HCT116 (cell line): ENCODE measurements around the gene GARIN1A. TPM values are rescaled to one million over a fixed set of nuclear protein-coding genes. Genes with fewer than 3 reads are reported as not detected.
"Not testable (repeated sequence)": the region's sequence is repeated elsewhere in the genome, so short reads cannot be mapped to it uniquely, and the experiment has no call there.

Experiments used
- ATAC-seq: fragments of 200-7000 bp; cut with Tn5 transposase; 2 replicates; pipeline ENCODE4 v1.9.1; 2020; ENCODE audit warnings: mild to moderate bottlenecking, moderate library complexity
- BruUV-seq: library from RNA; stranded (reverse); fragments of 400-500 nt; replicated peaks from 2 replicates; lab custom pipeline; 2021; lab: Mats Ljungman, UMichigan
- CTCF ChIA-PET: fragments of 300-600 bp; sonication (Branson Sonifier 250); formaldehyde crosslinking; loops from one replicate; lab custom pipeline; 2021; ENCODE audit warnings: antibody characterized with exemption; lab: Charles Lee
- POLR2A ChIA-PET: fragments of 300-600, 350-600 bp; sonication (Branson Sonifier 250); formaldehyde crosslinking; loops from one replicate; lab custom pipeline; 2021; ENCODE audit warnings: antibody characterized with exemption; lab: Charles Lee
- RAD21 ChIA-PET, 2 experiments: fragments of 300-600 bp; sonication (Branson Sonifier 250); formaldehyde crosslinking; loops; one replicate each; lab custom pipeline; 2023; ENCODE audit warnings: low total read pairs in 2 of 2; ENCODE audit not compliant: uncharacterized antibody in 2 of 2, unreplicated experiment in 2 of 2, low non-redundant PET in 1 of 2; lab: Charles Lee
- DNase-seq: peaks from one replicate; pipeline ENCODE4 v3.0.0-alpha.2; 2010; ENCODE audit warnings: low read depth, low spot score
- H2AFZ ChIP-seq: fragments of 200-600 bp; shearing (Covaris generic), sonication (generic); 2 replicates; pipeline ENCODE4 v1.6.1; 2017; ENCODE audit warnings: low read depth, mixed run types, mixed read lengths, antibody characterized with exemption, low read length; ENCODE audit not compliant: poor library complexity, severe bottlenecking
- H3K27ac ChIP-seq: 2 replicates; pipeline ENCODE4 v1.5.1; 2012; ENCODE audit warnings: low read depth, low read length
- H3K27me3 ChIP-seq: fragments of 200-600 bp; sonication (generic); 2 replicates; pipeline ENCODE4 v1.6.1; 2016; ENCODE audit warnings: mixed run types, low read length, mixed read lengths; ENCODE audit not compliant: insufficient read depth
- H3K36me3 ChIP-seq, 2 experiments: fragments of 200-500 bp in 1 of 2; fragments of 200-600 bp in 1 of 2; sonication (Bioruptor generic) in 1 of 2; sonication (generic) in 1 of 2; 2 replicates each; pipeline versions ENCODE4 v1.5.1 to v1.6.1; 2014 to 2016; ENCODE audit warnings: low read length in 2 of 2, inconsistent platforms in 1 of 2, mixed read lengths in 1 of 2, mixed run types in 1 of 2; ENCODE audit not compliant: insufficient read depth in 2 of 2, control insufficient read depth in 1 of 2
- H3K4me1 ChIP-seq, 2 experiments: fragments of 200-600 bp in 1 of 2; sonication (generic) in 1 of 2; 2 replicates each; pipeline versions ENCODE4 v1.5.1 to v1.6.1; 2012 to 2017; ENCODE audit warnings: low read length in 2 of 2, inconsistent platforms in 1 of 2, mild to moderate bottlenecking in 1 of 2, mixed read lengths in 1 of 2, mixed run types in 1 of 2, moderate library complexity in 1 of 2; ENCODE audit not compliant: insufficient read depth in 2 of 2, control insufficient read depth in 1 of 2
- H3K4me2 ChIP-seq: fragments of 200-600 bp; sonication (generic); 2 replicates; pipeline ENCODE4 v1.6.1; 2017; ENCODE audit warnings: mixed run types, low read length, mixed read lengths
- H3K4me3 ChIP-seq, 2 experiments: fragments of 200-600 bp in 1 of 2; sonication (generic) in 1 of 2; replicated peaks in 1 of 2; 2 replicates each; pipeline ENCODE4 v1.5.1; 2011 to 2016; ENCODE audit warnings: low read length in 2 of 2, control low read depth in 1 of 2, low read depth in 1 of 2, mild to moderate bottlenecking in 1 of 2, mixed read lengths in 1 of 2, mixed run types in 1 of 2
- H3K79me2 ChIP-seq: fragments of 200-600 bp; sonication (generic); 2 replicates; pipeline ENCODE4 v1.6.1; 2017; ENCODE audit warnings: mild to moderate bottlenecking, mixed run types, low read length, moderate library complexity, mixed read lengths; ENCODE audit not compliant: insufficient read depth
- H3K9ac ChIP-seq: fragments of 200-600 bp; sonication (generic); 2 replicates; pipeline ENCODE4 v1.6.1; 2016; ENCODE audit warnings: low read length, mixed read lengths
- H3K9me2 ChIP-seq: fragments of 200-600 bp; sonication (generic), shearing (Covaris generic); 2 replicates; pipeline ENCODE4 v1.6.1; 2017; ENCODE audit warnings: mixed run types, mild to moderate bottlenecking, moderate library complexity; ENCODE audit not compliant: insufficient read depth
- H3K9me3 ChIP-seq, 2 experiments: fragments of 200-500 bp in 1 of 2; fragments of 200-600 bp in 1 of 2; sonication (Bioruptor generic) in 1 of 2; sonication (generic) in 1 of 2; 2 replicates each; pipeline ENCODE4 v1.6.1; 2014 to 2017; ENCODE audit warnings: low read length in 2 of 2, mixed read lengths in 2 of 2, inconsistent platforms in 1 of 2, low read depth in 1 of 2, mild to moderate bottlenecking in 1 of 2, mixed run types in 1 of 2, moderate library complexity in 1 of 2; ENCODE audit not compliant: control insufficient read depth in 1 of 2, insufficient read depth in 1 of 2
- H4K20me1 ChIP-seq: fragments of 200-600 bp; sonication (generic), shearing (Covaris generic); 2 replicates; pipeline ENCODE4 v1.6.1; 2017; ENCODE audit warnings: mixed run types, mild to moderate bottlenecking, moderate library complexity; ENCODE audit not compliant: insufficient read depth
- intact Hi-C: fragments of 100-400 bp; cut with micrococcal nuclease; formaldehyde crosslinking; loops from 2 replicates; pipeline ENCODE4 v1.10.0; 2022
- total RNA-seq: library from RNA; stranded (reverse); gene quantifications from one replicate; pipeline ENCODE4 v1.2.1, GENCODE V29; 2021; ENCODE audit not compliant: unreplicated experiment

GARIN1A gene
- total RNA-seq, 1 experiment from 2014 or later = 0.49 TPM

DNA sequence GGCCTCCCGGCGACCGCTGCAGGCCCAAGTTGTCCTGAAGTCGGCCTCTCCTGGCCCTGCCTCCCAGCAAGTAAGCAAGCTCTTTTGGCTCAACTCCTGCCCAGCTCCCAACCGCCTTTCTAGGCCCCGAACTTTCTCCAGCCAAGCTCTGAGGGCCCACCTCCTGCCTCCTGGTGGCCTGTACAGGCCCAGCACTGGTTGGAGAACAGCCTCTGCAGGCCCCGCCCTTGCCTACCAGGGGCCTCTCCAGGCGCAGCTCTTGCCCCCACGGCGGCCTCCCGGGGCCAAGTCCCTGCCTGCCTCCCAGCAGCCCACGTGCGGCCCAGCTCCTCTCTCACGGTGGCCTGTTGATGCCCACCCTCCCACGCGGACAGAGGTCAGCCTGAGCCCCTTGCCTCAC, 18.9 kb upstream of the GARIN1A start:
- POLR2A ChIA-PET, H3K9me2 ChIP-seq, H4K20me1 ChIP-seq, H3K4me2 ChIP-seq, BruUV-seq, RAD21 ChIA-PET, H3K9me3 ChIP-seq, H3K4me1 ChIP-seq, ATAC-seq, H3K36me3 ChIP-seq, intact Hi-C loops, H3K4me3 ChIP-seq, H3K79me2 ChIP-seq, DNase-seq, H3K27me3 ChIP-seq, CTCF ChIA-PET, H2AFZ ChIP-seq, H3K27ac ChIP-seq, H3K9ac ChIP-seq: not testable (repeated sequence)

DNA sequence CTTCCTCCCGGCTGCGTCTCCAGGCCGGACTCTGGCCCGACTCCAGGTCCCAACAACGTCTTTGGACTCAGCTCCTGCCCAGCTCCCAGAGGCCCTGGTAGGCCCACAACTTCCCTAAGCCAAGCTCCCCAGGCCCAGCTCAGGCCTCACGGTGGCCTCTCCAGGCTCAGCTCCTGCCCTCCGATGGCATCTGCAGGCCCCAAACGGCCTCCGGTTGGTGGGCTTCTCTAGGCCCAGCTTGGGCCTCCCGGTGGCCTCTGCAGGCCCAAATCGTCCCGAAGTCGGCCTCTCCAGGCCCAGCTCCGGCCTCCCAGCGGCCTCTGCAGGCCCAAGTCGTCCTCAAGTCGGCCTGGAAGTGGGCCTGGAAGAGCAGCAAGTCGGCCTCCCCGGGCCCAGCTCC, 18.0 kb upstream of the GARIN1A start:
- H3K9me2 ChIP-seq, H3K4me2 ChIP-seq, ATAC-seq, H3K9ac ChIP-seq, RAD21 ChIA-PET, BruUV-seq, H3K27ac ChIP-seq, intact Hi-C loops, H3K4me1 ChIP-seq, H3K27me3 ChIP-seq, CTCF ChIA-PET, H3K9me3 ChIP-seq, H3K79me2 ChIP-seq, POLR2A ChIA-PET, H3K36me3 ChIP-seq, H4K20me1 ChIP-seq, H3K4me3 ChIP-seq, DNase-seq, H2AFZ ChIP-seq: not testable (repeated sequence)

DNA sequence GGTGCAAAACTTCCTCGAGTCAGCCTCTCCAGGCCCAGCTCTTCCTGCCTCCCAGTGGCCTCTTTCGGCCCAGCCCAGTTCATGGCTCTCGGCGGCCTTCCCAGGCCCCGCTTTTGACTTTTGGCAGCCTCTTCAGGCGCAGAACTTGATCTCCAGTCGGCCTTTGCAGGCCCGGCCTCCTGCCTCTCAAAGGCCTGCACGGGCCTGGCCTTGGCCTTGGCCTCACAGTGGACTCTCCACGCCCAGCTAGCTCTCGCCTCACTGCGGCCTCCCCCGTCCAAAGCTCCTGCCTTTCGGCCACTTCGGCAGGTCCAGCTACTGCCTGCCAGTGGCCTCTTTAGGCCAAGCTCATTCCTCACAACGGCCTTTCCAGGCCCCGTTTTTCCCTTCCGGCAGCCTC, 17.6 kb upstream of the GARIN1A start:
- H3K4me3 ChIP-seq, POLR2A ChIA-PET, intact Hi-C loops, CTCF ChIA-PET, H3K79me2 ChIP-seq, DNase-seq, H3K4me1 ChIP-seq, H3K9me3 ChIP-seq, H3K4me2 ChIP-seq, ATAC-seq, H3K27ac ChIP-seq, H2AFZ ChIP-seq, H3K27me3 ChIP-seq, H4K20me1 ChIP-seq, H3K36me3 ChIP-seq, H3K9ac ChIP-seq, RAD21 ChIA-PET, H3K9me2 ChIP-seq, BruUV-seq: not testable (repeated sequence)

DNA sequence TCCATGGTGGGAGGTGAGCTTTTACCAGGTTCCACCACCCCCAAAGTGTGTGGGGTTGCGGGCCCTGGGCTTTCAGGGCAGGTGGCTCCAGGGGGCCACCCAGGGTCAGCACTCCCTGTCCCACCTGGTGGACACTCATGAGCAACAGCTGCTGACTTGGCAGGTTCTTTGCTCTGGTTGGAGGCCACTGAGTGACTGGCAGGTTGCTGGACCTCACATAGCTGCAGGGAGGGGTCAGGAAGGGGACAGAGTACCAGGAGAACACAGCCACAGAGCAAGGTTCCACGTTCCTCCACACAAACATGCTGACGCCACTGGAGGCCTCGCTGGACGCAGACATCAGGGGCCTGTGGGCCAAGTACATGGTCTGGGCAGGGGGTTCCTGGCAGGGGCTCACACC, 13.7 kb upstream of the GARIN1A start:
- H3K4me1 ChIP-seq, H3K9ac ChIP-seq, H3K36me3 ChIP-seq, H3K27ac ChIP-seq, H4K20me1 ChIP-seq, RAD21 ChIA-PET, CTCF ChIA-PET, BruUV-seq, POLR2A ChIA-PET, H2AFZ ChIP-seq, intact Hi-C loops, H3K4me3 ChIP-seq, H3K27me3 ChIP-seq, ATAC-seq, H3K9me3 ChIP-seq, H3K4me2 ChIP-seq, H3K9me2 ChIP-seq, H3K79me2 ChIP-seq, DNase-seq: not testable (repeated sequence)
